Loucy (cell line): ENCODE results near the gene VN1R5.

ENCODE experiments used
- CTCF ChIP-seq: fragments of 200-600 bp; sonication (generic); conservative IDR thresholded peaks from 2 replicates; pipeline ENCODE4 v1.5.1; 2014; ENCODE audit warnings: mild to moderate bottlenecking, antibody characterized with exemption, low read length
- EZH2phosphoT487 ChIP-seq: fragments of 200-600 bp; IDR thresholded peaks from 2 replicates; pipeline ENCODE4 v1.6.1; 2018; ENCODE audit warnings: antibody characterized with exemption, mild to moderate bottlenecking, moderate library complexity, borderline replicate concordance

- TF ChIP-seq CTCF (no peak), EZH2phosphoT487 (no peak)
These were observed 36.1 kb downstream of the VN1R5 start for GRCh38 chr1:247291833-247292561.
